ENCODE data around the gene ZC3H15.

The ZC3H15 gene

GRCh38 chr2:186484062-186484735 is 1.9 kb upstream of the ZC3H15 start:
- Histone ChIP-seq H3K27ac (replicated peaks) (peak overlapping the region; percentile 92), H3K4me3 (replicated peaks; ENCODE audit: insufficient read depth, low read length) (peak overlapping the region; percentile 76), H3K27me3 (ENCODE audit: insufficient read depth, poor library complexity, severe bottlenecking) (no peaks in the 10 kb centered on the region)
- peak; percentile 91 for TF ChIP-seq SPI1 (IDR thresholded peaks at IDR 0.05; ENCODE audit: borderline replicate concordance, low read depth)
- TF ChIP-seq POLR2AphosphoS5 (IDR thresholded peaks at IDR 0.05; ENCODE audit: low read depth): no peak
- TF ChIP-seq REST (IDR thresholded peaks at IDR 0.05; ENCODE audit: insufficient replicate concordance, low read depth): peak; percentile 21
- no peak for TF ChIP-seq GABPA (IDR thresholded peaks at IDR 0.05; ENCODE audit: low read depth)
- TF ChIP-seq CTCF (IDR thresholded peaks at IDR 0.05; ENCODE audit: insufficient read depth, low read length): no peak
- no peak for DNase-seq (ENCODE audit: low read depth in 1 of 2, low spot score in 1 of 2)

- DNase-seq (ENCODE audit: low read depth in 1 of 2, low spot score in 1 of 2): no peak
- no peak for TF ChIP-seq GABPA (IDR thresholded peaks at IDR 0.05; ENCODE audit: low read depth)
- peak; percentile 53 for TF ChIP-seq REST (IDR thresholded peaks at IDR 0.05; ENCODE audit: insufficient replicate concordance, low read depth)
- no peak for TF ChIP-seq SPI1 (IDR thresholded peaks at IDR 0.05; ENCODE audit: borderline replicate concordance, low read depth)
- Histone ChIP-seq H3K27ac (replicated peaks) (peak overlapping the region; percentile 92), H3K4me3 (replicated peaks; ENCODE audit: insufficient read depth, low read length) (peak overlapping the region; percentile 76), H3K27me3 (ENCODE audit: insufficient read depth, poor library complexity, severe bottlenecking) (no peaks in the 10 kb centered on the region)
Observed at GRCh38 chr2:186485576-186485870, 537 bp upstream of the ZC3H15 start.

- H3K27ac ChIP-seq (replicated peaks): peak overlapping the region; percentile 92
- H3K27me3 ChIP-seq (ENCODE audit: insufficient read depth, poor library complexity, severe bottlenecking): no peaks in the 10 kb centered on the region
- TF ChIP-seq REST (IDR thresholded peaks at IDR 0.05; ENCODE audit: insufficient replicate concordance, low read depth) (no peak), POLR2AphosphoS5 (IDR thresholded peaks at IDR 0.05; ENCODE audit: low read depth) (no peak), CTCF (IDR thresholded peaks at IDR 0.05; ENCODE audit: insufficient read depth, low read length) (no peak), SPI1 (IDR thresholded peaks at IDR 0.05; ENCODE audit: borderline replicate concordance, low read depth) (no peak), GABPA (IDR thresholded peaks at IDR 0.05; ENCODE audit: low read depth) (no peak)
- H3K4me3 ChIP-seq (replicated peaks; ENCODE audit: insufficient read depth, low read length): peak overlapping the region; percentile 76
- no peak for DNase-seq (ENCODE audit: low read depth in 1 of 2, low spot score in 1 of 2)
Observed at GRCh38 chr2:186486651-186487647, 889 bp downstream of the ZC3H15 start.

Data from HL-60 (cell line).